ENCODE measurements around the gene MARCHF10.

MARCHF10 gene

DNA sequence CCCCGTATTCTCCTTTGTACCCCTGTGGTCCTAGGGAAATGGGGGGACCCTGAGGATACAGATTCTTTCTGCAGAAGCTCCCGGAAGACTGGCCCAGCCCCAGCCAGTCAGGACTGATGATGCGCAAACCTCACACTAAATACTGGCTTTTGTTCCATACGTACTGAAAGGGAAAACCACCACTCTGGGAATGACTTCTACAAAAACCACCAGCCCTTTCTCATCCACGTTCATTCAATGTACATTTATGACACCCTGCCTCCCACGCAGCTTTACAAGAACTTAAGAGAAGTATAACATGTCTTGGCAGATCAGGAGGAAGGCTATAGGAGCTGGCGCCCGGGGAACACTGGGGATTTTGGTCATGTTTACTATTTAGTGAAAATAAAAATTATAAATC lies 70.6 kb downstream of the MARCHF10 start:
- H3K36me3 ChIP-seq (ENCODE audit: control insufficient read depth, insufficient read depth, low read length) = no peaks in the 10 kb centered on the region
- no peak for DNase-seq (ENCODE audit: extremely low read depth, insufficient read length)
- TF ChIP-seq, protein P1, sequence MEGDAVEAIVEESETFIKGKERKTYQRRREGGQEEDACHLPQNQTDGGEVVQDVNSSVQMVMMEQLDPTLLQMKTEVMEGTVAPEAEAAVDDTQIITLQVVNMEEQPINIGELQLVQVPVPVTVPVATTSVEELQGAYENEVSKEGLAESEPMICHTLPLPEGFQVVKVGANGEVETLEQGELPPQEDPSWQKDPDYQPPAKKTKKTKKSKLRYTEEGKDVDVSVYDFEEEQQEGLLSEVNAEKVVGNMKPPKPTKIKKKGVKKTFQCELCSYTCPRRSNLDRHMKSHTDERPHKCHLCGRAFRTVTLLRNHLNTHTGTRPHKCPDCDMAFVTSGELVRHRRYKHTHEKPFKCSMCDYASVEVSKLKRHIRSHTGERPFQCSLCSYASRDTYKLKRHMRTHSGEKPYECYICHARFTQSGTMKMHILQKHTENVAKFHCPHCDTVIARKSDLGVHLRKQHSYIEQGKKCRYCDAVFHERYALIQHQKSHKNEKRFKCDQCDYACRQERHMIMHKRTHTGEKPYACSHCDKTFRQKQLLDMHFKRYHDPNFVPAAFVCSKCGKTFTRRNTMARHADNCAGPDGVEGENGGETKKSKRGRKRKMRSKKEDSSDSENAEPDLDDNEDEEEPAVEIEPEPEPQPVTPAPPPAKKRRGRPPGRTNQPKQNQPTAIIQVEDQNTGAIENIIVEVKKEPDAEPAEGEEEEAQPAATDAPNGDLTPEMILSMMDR (IDR thresholded peaks at IDR 0.05; ENCODE audit: insufficient read depth, low read length, poor library complexity, severe bottlenecking) = no peak
- no peaks in the 10 kb centered on the region for H3K27me3 ChIP-seq (replicated peaks; ENCODE audit: control insufficient read depth, insufficient read depth, low read length)
- H3K4me3 ChIP-seq (replicated peaks; ENCODE audit: low read depth, low read length) = no peak overlapping the region

DNA sequence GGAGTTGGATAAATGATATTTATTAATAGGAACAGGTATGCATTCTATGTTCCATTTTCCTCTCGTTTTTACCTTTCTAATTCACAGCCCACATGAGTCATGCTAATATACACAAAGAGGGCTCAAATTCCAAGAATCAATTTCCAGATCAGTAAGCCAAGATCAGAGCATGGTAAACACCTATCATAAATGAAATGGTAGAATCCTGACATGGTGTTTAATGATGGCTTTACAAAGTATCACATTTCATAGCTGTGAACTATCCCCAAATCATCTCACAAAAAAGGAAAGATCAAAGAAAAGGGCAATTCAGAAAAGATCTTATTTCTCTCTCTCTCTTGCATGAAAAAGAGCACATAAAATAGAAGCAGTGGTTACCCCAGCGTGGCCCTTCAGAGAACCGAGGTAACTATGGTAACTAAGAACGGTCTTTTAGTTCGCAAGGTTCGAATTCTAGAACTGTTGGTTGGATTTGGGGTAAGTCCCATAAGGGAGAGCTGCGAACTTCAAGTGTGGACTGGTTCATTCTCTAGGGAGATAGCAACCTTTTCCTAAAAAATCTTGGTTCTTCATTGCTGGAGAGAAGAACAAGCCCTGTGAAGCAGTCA lies 73.0 kb downstream of the MARCHF10 start:
- H3K4me3 ChIP-seq (replicated peaks; ENCODE audit: low read depth, low read length) = no peak overlapping the region
- H3K27me3 ChIP-seq (replicated peaks; ENCODE audit: control insufficient read depth, insufficient read depth, low read length) = no peaks in the 10 kb centered on the region
- no peak for DNase-seq (ENCODE audit: extremely low read depth, insufficient read length)
- TF ChIP-seq, protein P1 (IDR thresholded peaks at IDR 0.05; ENCODE audit: insufficient read depth, low read length, poor library complexity, severe bottlenecking) = no peak
- no peaks in the 10 kb centered on the region for H3K36me3 ChIP-seq (ENCODE audit: control insufficient read depth, insufficient read depth, low read length)

DNA sequence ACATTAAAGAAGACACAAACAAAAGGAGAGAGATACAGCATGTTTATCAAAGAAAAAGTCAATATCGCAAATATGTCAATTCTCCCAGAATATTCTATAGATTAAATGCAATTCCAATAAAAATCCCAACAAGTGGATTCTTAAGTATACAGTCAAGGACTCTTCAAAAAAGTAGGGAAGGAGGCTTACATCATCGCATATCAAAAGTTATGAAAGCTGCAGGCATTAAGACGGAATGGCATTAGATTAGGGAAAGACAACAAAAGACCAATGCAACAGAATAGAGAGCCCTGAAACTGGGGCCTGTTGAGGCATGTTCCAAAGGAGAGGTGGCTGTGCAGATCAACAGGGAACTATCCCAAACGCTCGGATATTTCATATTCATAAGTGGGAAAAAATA lies 76.0 kb downstream of the MARCHF10 start:
- Histone ChIP-seq H3K36me3 (ENCODE audit: control insufficient read depth, insufficient read depth, low read length) (no peaks in the 10 kb centered on the region), H3K4me3 (replicated peaks; ENCODE audit: low read depth, low read length) (no peak overlapping the region), H3K27me3 (replicated peaks; ENCODE audit: control insufficient read depth, insufficient read depth, low read length) (no peaks in the 10 kb centered on the region)
- DNase-seq (ENCODE audit: extremely low read depth, insufficient read length) = no peak
- TF ChIP-seq, protein P1 (IDR thresholded peaks at IDR 0.05; ENCODE audit: insufficient read depth, low read length, poor library complexity, severe bottlenecking) = no peak

DNA sequence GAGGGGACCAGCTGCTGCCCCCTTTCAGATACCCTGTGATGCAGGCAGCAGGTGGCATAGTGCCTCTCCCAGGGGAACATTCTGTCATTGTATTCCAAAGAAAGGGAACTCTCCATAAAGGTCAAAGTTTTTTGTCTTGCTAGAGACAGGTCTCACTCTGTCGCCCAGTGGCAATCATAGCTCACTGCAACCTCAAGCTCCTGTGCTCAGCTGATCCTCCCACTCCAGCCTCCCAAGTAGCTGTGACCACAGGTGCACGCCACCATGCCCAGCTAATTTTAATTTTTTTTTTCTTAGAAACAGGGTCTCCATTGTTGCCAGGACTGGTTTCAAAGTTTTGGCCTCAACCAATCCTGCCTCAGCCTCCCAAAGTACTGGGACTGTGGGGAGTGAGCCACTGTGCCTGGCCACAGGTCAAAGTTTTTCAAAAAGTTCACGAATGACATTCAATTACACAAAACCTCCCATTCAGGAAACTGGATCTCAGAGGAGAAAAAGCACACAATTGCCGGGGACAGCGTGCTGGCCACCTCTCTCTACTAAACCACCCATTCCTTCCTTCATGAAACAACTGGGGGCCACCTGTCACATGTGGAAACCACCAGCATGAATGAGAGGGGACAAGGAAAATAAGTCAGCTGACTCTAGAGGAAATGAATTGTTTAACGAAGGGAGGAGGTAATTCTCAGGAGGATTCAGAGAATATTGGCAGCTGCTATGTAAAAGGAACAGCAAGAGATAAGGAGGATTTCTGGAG lies 80.0 kb downstream of the MARCHF10 start:
- Histone ChIP-seq H3K4me3 (replicated peaks; ENCODE audit: low read depth, low read length) (no peak overlapping the region), H3K27me3 (replicated peaks; ENCODE audit: control insufficient read depth, insufficient read depth, low read length) (no peaks in the 10 kb centered on the region), H3K36me3 (ENCODE audit: control insufficient read depth, insufficient read depth, low read length) (no peaks in the 10 kb centered on the region)
- TF ChIP-seq, protein P1 (IDR thresholded peaks at IDR 0.05; ENCODE audit: insufficient read depth, low read length, poor library complexity, severe bottlenecking) = no peak
- no peak for DNase-seq (ENCODE audit: extremely low read depth, insufficient read length)

DNA sequence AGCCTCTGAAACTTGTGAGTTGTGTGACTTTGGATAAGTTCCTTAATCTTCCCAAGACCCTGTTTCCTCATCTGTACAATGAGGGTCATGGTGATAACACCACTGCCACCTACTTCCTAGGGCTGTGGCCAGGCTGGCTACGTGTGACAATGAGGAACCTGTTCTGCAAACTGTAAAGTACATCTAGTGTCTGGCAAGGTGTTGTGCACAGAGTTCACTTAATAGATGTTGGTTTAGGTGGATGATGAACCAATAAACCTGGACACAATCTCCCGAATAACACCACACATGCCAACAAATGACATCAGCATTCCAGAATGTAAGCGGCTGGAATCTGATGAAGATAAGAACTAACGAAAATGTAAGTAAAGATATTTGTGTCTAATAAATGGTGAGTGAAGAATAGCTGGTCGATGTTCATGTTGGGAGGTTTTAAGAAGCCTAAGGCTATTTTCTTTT lies 82.3 kb downstream of the MARCHF10 start:
- H3K36me3 ChIP-seq (ENCODE audit: control insufficient read depth, insufficient read depth, low read length) = no peaks in the 10 kb centered on the region
- no peak for DNase-seq (ENCODE audit: extremely low read depth, insufficient read length)
- no peaks in the 10 kb centered on the region for H3K27me3 ChIP-seq (replicated peaks; ENCODE audit: control insufficient read depth, insufficient read depth, low read length)
- TF ChIP-seq, protein P1 (IDR thresholded peaks at IDR 0.05; ENCODE audit: insufficient read depth, low read length, poor library complexity, severe bottlenecking) = no peak
- no peak overlapping the region for H3K4me3 ChIP-seq (replicated peaks; ENCODE audit: low read depth, low read length)
